K562 (cell line): ENCODE results near the gene EXOSC9. TPM values are rescaled to one million over a fixed set of nuclear protein-coding genes. Genes with fewer than 3 reads are reported as not detected.
A peak's percentile ranks its signal among the peaks of the same experiment; 100 is the strongest.

Experiments
- ARHGAP35 ChIP-seq: fragments of 450-650 bp; IDR thresholded peaks from 2 replicates; pipeline ENCODE4 v1.6.1; 2018; ENCODE audit not compliant: partially characterized antibody
- CBX3 ChIP-seq, 2 experiments: IDR thresholded peaks; 1 replicate in 1 of 2; 2 replicates in 1 of 2; pipeline ENCODE4 v1.6.1; 2012; ENCODE audit warnings: inconsistent platforms in 2 of 2, low read length in 2 of 2, borderline replicate concordance in 1 of 2, control low read depth in 1 of 2
- CHD1 ChIP-seq: fragments of 200-600 bp; sonication (generic); IDR thresholded peaks from one replicate; pipeline ENCODE4 v1.6.1; 2012; ENCODE audit warnings: mild to moderate bottlenecking, moderate library complexity, low read length, inconsistent platforms
- CTCF ChIP-seq, 3 experiments: IDR thresholded peaks in 2 of 3; conservative IDR thresholded peaks in 1 of 3; 2 replicates each; pipeline ENCODE4 v1.5.1; 2011 to 2012; ENCODE audit warnings: low read length in 3 of 3, mild to moderate bottlenecking in 3 of 3, control low read depth in 2 of 3, improper control_type of control experiment in 1 of 3, inconsistent platforms in 1 of 3, low read depth in 1 of 3, mixed read lengths in 1 of 3, moderate library complexity in 1 of 3; ENCODE audit not compliant: insufficient read depth in 2 of 3
- ETV6 ChIP-seq, 3 experiments: fragments of 150-350 bp in 1 of 3; sonication (generic) in 1 of 3; formaldehyde crosslinking in 1 of 3; IDR thresholded peaks; 2 replicates each; pipeline versions ENCODE4 v1.6.1 to v1.8.0; 2014 to 2022; ENCODE audit warnings: borderline replicate concordance in 2 of 3, low read depth in 2 of 3, antibody characterized with exemption in 1 of 3, low read length in 1 of 3, mild to moderate bottlenecking in 1 of 3, missing genetic modification reagents in 1 of 3
- HNRNPL ChIP-seq: fragments of 200-400 bp; formaldehyde crosslinking; IDR thresholded peaks from 2 replicates; pipeline ENCODE4 v1.6.1; 2017; ENCODE audit warnings: low read depth, mild to moderate bottlenecking, low read length
- SIX5 ChIP-seq, 2 experiments: IDR thresholded peaks; 2 replicates each; pipeline ENCODE4 v1.6.1; 2011; ENCODE audit warnings: low read length in 2 of 2, borderline replicate concordance in 1 of 2, low read depth in 1 of 2, mild to moderate bottlenecking in 1 of 2, moderate library complexity in 1 of 2; ENCODE audit not compliant: insufficient read depth in 1 of 2
- TAF7 ChIP-seq: fragments of 450-650 bp; IDR thresholded peaks from 2 replicates; pipeline ENCODE4 v1.6.1; 2016; ENCODE audit warnings: missing genetic modification characterization, missing compliant biosample characterization
- TBP ChIP-seq: optimal IDR thresholded peaks from 2 replicates; pipeline ENCODE3; 2011; ENCODE audit warnings: low read depth, low read length, improper control_type of control experiment
- TEAD1 ChIP-seq, 2 experiments: fragments of 450-650 bp in 1 of 2; sonication (generic) in 1 of 2; formaldehyde crosslinking; IDR thresholded peaks; 2 replicates each; pipeline versions ENCODE4 v1.4.0 to v1.8.0; 2020 to 2022; ENCODE audit warnings: mild to moderate bottlenecking in 2 of 2, missing genetic modification reagents in 1 of 2
- YY1 ChIP-seq, 3 experiments: IDR thresholded peaks; 2 replicates each; pipeline ENCODE4 v1.6.1; 2011; ENCODE audit warnings: low read length in 2 of 3, mild to moderate bottlenecking in 2 of 3, moderate library complexity in 2 of 3, borderline replicate concordance in 1 of 3, control low read depth in 1 of 3, low read depth in 1 of 3; ENCODE audit not compliant: insufficient read depth in 3 of 3, insufficient replicate concordance in 2 of 3, control insufficient read depth in 1 of 3, insufficient read length in 1 of 3; ENCODE audit errors: extremely low read depth in 1 of 3
- ZBTB12 ChIP-seq: fragments of 250-450 bp; sonication (Bioruptor Pico); IDR thresholded peaks from 2 replicates; pipeline ENCODE4 v1.4.0; 2020
- ZBTB7A ChIP-seq: IDR thresholded peaks from 2 replicates; pipeline ENCODE4 v1.6.1; 2011; ENCODE audit warnings: low read depth, mild to moderate bottlenecking, low read length, moderate library complexity, borderline replicate concordance; ENCODE audit not compliant: control insufficient read depth
- ZNF23 ChIP-seq: fragments of 250-450 bp; sonication (Bioruptor Pico); IDR thresholded peaks from 2 replicates; pipeline ENCODE4 v1.4.0; 2020; ENCODE audit warnings: mild to moderate bottlenecking
- polyA plus RNA-seq, 8 experiments: library from polyadenylated mRNA; depleted of rRNA in 4 of 8; stranded (reverse) in 5 of 8; unstranded in 3 of 8; fragments of >200 nt; fragmentation: Nextera tagmentation in 2 of 8; fragmentation: Illumina TruSeq in 1 of 8; extraction: Ambion mirVana in 2 of 8; extraction: Trizol in 1 of 8; gene quantifications; 2 replicates each; pipeline versions ENCODE4 v1.2.1 to v1.2.3, GENCODE V29; 2011 to 2014; ENCODE audit warnings: inconsistent platforms in 1 of 8, missing spikeins in 1 of 8
- total RNA-seq, 7 experiments: library from RNA; depleted of rRNA in 6 of 7; stranded (reverse); fragments of >200 nt in 6 of 7; fragmentation: Illumina TruSeq in 2 of 7; extraction: Trizol in 2 of 7; gene quantifications; 2 replicates each; pipeline versions ENCODE4 v1.2.1 to v1.2.3, GENCODE V29; 2011 to 2021; ENCODE audit warnings: low replicate concordance in 1 of 7

The EXOSC9 gene
- total and polyA plus RNA-seq, 9 of the 15 experiments (the other 6 are each of a cell fraction or from before 2014, with no cell fraction given) = 64.7 to 166 (median 115) TPM

- TF ChIP-seq CTCF (IDR thresholded peaks at IDR 0.05 in 2 of 3, conservative IDR thresholded peaks at IDR 0.05 in 1 of 3; ENCODE audit: insufficient read depth in 2 of 3, low read depth in 1 of 3, low read length in 3 of 3) (peak in 1 of 3 experiments; percentile 16; a peak in 1 of 6 replicates), ARHGAP35 (no peak), CHD1 (no peak), TAF7 (tag) (peak; percentile 12; the same call in 1 of the 2 replicates), ETV6 (IDR thresholded peaks at IDR 0.05; ENCODE audit: borderline replicate concordance in 1 of 2, low read depth in 2 of 2, low read length in 1 of 2) (no peak), ETV6 (CRISPR knock-in tag; IDR thresholded peaks at IDR 0.05; ENCODE audit: borderline replicate concordance) (peak; percentile 73; the same call in 1 of the 2 replicates), ZBTB7A (peak; percentile 15; the same call in 1 of the 2 replicates), YY1 (IDR thresholded peaks at IDR 0.05; ENCODE audit: borderline replicate concordance in 1 of 3, control insufficient read depth in 1 of 3, extremely low read depth in 1 of 3, insufficient read depth in 3 of 3, insufficient read length in 1 of 3, insufficient replicate concordance in 2 of 3, low read depth in 1 of 3, low read length in 2 of 3) (peak in 2 of 3 experiments; percentile 17 to 36), HNRNPL (0 out of 2 replicates have a peak, but pooled peaks have one; percentile 23), CBX3 (IDR thresholded peaks at IDR 0.05; ENCODE audit: borderline replicate concordance in 1 of 2, low read length in 2 of 2) (peak in 1 of 2 experiments; percentile 74; a peak in 1 of 3 replicates), ZBTB12 (peak; percentile 98), TBP (peak; percentile 88), TEAD1 (CRISPR knock-in tag; IDR thresholded peaks at IDR 0.05) (0 out of 4 replicates have a peak, but pooled peaks of 1 of the 2 experiments have one; percentile 1), SIX5 (IDR thresholded peaks at IDR 0.05; ENCODE audit: borderline replicate concordance in 1 of 2, insufficient read depth in 1 of 2, low read depth in 1 of 2, low read length in 2 of 2) (peak in 1 of 2 experiments; percentile 14; a peak in 1 of 4 replicates), ZNF23 (CRISPR knock-in tag) (no peak)
Observed at GRCh38 chr4:121823505-121824170, 22.5 kb downstream of the EXOSC9 start, which contains the start of gene CCNA2 (continued).
